Prostate gland (tissue), 2 donors: ENCODE measurements around the gene TMUB1.

ENCODE experiments used
- CTCF ChIP-seq, 4 experiments: fragments of 200-600 bp in 2 of 4; fragments of 450-650 bp in 2 of 4; sonication (generic) in 2 of 4; IDR thresholded peaks; 1 replicate in 3 of 4; 2 replicates in 1 of 4; pipeline ENCODE4 v1.5.1; 2016 to 2019; ENCODE audit warnings: antibody characterized with exemption in 4 of 4, mild to moderate bottlenecking in 2 of 4, moderate library complexity in 2 of 4
- POLR2AphosphoS5 ChIP-seq: sonication (generic); formaldehyde crosslinking; IDR thresholded peaks from one replicate; pipeline ENCODE4 v1.6.1; 2017; ENCODE audit warnings: antibody characterized with exemption

- TF ChIP-seq CTCF (IDR thresholded peaks at IDR 0.05): peak; percentile 13 to 44 (median 28)
- TF ChIP-seq POLR2AphosphoS5: no peak
These were observed 23.8 kb downstream of the TMUB1 start, which contains the start of gene SLC4A2 for GRCh38 chr7:151059367-151060112.
